ENCODE results near the gene SLC5A8. TPM values are rescaled to one million over a fixed set of nuclear protein-coding genes. Genes with fewer than 3 reads are reported as not detected.
"Not testable (repeated sequence)": the region's sequence is repeated elsewhere in the genome, so short reads cannot be mapped to it uniquely, and the experiment has no call there.

SLC5A8 gene
- total RNA-seq, 1 experiment from 2014 or later: not detected

DNA sequence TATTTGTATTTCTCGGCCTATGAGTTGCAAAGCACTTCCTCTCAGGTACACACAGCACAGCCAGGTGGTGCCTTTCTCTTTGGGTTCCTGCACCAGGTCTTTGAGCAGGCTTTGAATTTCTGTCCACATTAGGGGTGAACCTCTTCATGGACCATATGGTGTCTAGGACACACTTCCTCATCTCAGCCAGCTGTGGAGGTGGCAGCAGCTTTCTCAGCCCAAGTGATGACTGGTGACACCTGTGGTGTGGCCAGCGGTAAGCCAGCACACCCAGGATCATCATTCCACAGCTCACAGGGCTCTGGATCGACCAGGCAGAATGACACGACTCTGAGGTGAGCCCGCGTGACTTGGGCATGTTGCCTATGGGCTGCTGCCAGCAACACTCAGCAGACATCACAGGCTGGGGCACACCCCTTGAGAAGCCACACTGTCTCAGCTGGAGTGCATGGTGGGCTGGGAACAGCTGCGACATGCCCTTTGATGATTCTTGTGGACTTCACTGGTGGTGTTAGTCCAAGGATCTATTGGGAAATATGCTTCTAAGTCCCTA is 36.8 kb downstream of the SLC5A8 start:
- no peak for DNase-seq (ENCODE audit: extremely low read depth, low read depth)

DNA sequence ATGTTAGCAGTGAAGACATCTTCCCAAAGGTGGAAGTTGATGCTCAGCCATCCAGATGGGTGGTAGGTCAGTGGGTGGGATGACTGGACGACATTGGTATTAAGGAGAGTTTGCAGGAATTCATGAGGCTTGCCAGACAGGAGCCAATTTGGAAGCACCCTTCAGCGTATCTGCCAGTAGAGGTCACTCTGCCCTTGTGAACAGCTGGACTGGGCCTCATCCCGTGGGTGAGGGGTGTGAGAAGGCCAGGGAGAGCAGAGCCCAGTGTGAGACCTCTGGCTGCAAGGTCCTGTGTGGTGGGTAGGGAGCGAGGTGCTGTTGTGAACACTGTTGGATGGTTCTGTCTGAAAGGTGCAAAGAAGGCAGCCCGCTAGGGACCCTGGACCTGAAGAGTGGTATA is 37.7 kb downstream of the SLC5A8 start:
- DNase-seq (ENCODE audit: extremely low read depth, low read depth): no peak

DNA sequence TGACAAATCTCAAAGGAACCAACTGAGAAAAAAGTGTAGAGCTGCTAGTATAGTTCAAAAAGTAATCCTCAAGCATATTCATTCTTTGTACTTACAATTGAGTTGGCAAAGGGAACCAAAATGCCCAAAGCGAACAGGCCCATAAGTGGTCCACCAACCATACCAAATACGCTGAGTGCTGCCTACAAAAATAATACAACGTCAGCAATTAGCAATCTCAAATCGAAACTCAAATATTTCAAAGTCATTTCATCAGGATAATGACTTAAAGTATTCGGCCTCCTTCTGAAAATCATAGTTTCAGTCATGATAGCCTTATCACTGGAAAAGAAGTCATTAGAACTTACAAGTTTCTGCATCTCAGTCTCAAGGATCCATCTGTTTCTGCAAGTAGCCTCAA is 42.0 kb downstream of the SLC5A8 start:
- no peak for DNase-seq (ENCODE audit: extremely low read depth, low read depth)

DNA sequence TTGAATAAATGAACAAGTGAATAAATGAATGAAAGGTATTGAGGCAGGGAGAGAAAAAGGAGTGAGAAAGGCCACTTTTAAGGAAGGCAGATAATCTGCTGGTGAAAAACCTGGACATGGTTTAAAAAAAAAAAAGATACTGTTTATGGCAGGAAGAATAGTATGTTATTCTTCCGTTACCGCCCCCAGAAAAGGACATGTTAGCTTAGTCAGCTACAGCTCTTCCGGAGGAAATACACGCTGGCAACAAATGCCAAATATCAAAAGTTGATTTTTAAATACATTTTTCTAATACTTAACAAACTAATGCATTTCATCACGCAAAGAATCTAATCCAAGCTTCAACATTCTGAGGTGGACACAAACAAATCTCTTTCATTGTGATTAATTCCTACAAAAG is 43.2 kb downstream of the SLC5A8 start:
- no peak for DNase-seq (ENCODE audit: extremely low read depth, low read depth)

DNA sequence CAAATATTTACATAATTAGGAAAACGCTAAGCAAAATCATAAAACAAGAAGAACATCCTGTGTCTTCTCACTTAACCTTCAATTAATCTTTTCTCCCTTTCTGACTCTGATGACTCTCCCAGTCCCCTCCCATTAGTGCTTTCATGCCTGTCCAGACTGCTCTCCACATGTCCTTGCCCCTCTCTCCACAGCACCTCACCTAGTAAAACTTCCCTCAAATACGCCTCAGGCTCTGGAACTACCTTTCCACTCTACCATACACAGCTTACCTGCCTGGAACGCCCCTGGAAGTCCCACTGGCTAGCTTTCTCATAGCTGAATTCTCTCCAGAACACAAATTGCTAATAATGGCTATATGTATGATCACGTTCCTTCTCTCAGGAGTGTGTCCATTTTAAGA is 44.7 kb downstream of the SLC5A8 start:
- no peak for DNase-seq (ENCODE audit: extremely low read depth, low read depth)

DNA sequence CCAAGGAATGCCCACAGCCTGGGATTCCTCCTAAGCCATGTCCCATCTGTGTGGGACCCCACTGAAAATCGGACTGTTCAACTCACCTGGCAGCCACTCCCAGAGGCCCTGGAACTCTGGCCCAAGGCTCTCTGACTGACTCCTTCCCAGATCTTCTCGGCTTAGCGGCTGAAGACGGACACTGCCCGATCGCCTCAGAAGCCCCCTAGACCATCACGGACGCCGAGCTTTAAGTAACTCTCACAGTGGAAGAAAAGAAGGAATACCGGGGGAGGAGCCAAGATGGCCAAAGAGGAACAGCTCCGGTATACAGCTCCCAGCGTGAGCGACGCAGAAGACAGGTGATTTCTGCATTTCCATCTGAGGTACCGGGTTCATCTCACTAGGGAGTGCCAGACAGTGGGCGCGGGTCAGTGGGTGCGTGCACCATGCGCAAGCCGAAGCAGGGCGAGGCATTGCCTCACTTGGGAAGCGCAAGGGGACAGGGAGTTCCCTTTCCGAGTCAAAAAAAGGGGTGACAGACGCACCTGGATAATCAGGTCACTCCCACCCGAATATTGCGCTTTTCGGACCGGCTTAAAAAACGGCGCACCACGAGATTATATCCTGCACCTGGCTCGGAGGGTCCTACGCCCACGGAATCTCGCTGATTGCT is 64.1 kb downstream of the SLC5A8 start:
- DNase-seq (ENCODE audit: extremely low read depth, low read depth): not testable (repeated sequence)

DNA sequence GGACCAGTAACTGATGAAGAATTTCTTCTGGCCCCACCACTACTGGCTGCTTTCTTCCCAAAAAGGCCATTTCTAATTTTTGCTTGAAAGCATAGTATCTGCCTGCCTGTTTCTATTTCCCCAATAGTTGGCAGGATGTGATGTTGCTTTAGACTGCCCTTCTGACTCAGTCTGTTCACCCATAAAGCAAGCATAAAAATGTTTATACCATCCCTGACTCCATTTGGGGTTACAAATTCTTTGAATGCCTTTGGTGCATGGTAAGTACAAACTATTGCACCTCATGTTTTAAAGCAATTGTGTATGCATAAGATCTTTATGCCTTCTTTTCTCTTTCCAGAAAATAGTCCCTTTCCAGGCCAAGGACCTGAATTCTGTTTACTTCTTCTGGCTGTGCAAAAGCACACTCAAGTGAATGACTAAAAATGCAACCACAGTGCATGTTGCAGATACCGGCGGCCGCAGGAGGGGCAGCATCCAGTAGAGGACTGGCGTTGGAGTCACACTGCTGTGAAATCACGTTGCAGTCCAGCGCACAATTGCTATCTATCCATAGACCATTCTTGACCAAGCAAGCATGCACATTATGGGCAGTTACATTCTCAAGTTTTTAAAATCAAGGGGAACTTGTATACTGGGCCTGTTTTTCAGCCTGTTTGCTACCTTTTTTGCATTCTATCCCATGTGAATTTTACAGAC is 82.4 kb downstream of the SLC5A8 start:
- no peak for DNase-seq (ENCODE audit: extremely low read depth, low read depth)

DNA sequence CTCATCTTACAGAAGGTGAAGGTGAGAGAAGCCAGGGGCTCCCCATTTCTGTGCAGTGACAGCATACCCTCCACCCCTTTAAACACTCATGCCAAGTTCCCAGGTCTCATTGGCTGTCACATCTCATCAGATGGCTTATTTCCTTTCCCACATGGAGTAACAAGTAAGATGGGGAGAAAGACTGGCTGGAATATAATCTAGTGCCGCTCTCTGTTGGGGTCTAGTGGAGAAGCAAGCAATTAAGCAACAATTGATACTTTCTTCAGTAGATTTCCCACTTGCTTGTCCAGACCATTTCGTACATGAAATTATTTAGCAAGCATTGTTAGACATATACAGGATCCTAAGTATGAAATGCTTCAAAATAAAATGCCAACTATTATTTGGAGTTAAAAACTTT is 92.2 kb downstream of the SLC5A8 start:
- DNase-seq (ENCODE audit: extremely low read depth, low read depth): no peak

DNA sequence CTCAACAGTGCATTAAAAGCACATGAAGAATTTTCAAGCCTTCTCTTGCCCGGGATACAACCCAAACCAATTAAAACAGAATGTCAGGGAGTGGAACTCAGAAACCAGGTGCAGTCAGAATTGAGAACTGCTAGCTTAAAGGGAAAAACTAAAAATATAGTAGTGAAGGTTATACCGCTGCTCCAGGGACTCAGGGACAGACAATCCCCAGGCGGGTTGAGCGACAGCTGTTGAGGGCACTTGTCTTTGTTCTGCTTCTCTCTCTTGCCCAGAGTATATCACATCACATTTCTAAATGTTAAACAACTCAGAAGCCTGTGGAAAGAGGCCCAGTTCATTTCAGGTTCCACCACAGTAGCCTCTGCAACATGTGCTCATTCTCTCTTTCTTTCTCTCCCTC is 93.1 kb downstream of the SLC5A8 start:
- DNase-seq (ENCODE audit: extremely low read depth, low read depth): no peak

DNA sequence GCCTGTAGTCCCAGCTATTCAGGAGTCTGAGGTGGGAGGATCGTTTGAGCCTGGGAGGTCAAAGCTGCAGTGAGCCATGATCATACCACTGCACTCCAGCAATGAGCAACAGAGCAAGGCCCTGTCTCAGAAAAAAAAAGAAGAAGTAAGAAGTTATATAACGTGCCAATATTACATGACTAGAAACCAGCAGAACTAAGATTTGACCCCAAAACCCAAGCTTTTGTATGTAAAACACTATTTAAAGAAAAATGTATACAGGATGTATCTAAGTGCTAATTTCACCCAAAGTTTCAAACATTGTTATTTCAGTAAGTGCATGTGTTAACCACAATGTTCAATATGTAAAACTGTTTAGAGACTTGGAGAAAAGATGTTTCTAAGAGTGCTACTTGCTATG is 94.7 kb downstream of the SLC5A8 start:
- DNase-seq (ENCODE audit: extremely low read depth, low read depth): no peak

DNA sequence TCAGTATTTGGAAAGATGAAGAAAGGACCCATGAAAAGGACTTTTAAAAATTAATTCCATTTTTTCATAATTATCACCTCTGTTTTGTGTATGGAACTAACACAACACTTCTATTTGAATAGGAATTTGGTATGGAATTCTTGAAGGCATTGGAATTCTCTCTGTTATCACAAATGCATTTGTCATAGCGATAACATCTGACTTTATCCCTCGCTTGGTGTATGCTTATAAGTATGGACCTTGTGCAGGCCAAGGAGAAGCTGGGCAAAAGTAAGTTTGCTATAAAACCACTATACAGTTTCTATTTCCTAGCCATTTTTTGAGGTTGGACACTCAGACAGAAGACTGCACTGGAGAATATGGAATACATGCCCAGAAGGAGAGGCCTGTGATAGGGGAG is 98.6 kb downstream of the SLC5A8 start:
- DNase-seq (ENCODE audit: extremely low read depth, low read depth): no peak

DNA sequence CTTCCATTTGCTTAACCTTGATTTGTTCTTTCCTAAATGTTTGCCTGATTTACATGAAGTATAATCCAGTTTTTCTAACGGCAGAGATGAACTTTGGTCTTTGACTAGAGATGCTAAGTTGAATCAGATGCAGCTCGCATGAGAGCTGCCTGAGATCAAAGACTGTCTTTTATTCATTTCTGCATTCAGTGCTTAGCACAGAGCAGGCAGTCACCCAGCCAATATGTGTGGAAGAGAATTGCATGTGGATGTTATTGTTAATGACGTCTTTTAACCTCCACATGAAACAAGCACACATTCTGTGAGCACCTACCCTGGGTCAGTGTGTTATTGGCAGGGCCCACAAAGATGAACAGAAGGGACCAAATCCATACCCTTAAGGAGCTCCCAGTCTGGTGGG is 99.2 kb downstream of the SLC5A8 start:
- no peak for DNase-seq (ENCODE audit: extremely low read depth, low read depth)

DNA sequence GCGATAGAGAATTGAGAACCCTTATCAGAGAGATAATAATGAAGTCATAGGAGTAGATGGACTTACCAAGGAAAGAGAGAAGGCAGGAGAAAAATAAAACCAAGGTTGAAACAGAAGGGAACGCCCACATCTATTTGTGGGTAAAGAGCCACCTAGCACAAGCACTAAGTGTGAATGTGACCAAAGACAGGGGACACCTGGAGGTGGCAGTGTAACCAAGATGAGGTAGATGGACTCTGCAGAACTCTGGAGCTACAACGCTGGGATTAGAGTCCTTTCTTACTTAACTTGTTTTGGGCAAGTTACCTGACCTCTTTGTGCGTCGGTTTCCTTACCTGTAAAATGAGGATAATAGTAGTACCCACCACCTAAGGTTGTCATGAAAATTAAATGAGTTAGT is 101.9 kb downstream of the SLC5A8 start:
- DNase-seq (ENCODE audit: extremely low read depth, low read depth): no peak

DNA sequence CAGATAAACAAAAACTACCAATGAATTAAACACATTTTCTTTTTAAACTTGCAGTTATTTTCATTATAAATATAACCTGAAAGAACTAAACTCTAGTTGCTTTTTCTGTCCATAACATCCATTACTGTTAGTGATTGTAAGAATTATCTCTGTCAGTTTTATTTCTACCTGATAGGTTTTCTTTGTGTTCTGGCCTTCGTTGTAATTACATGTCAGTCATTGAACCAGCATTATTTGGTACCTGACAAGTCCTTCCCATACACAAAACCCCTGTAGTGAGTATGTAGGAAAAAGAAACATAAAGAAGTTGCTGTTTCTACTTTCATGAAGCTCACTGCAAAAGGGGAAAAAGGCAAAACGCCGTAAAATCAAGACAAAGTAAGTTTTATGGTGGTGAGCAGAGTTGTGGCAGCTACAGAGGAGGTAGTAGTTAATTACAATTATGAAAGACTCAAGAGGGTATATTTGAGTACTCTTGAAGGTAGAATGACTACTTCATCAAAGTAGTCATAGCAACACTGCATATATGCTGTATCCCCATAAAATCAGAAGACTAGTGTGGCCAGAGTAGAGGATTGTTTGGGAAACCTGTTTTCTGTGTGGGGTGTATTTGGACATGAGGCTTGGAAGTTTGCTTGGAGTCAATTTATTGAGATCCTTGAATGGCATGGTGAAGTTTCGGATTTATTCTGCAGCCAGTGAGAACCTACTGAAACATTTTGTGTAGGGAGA is 102.8 kb downstream of the SLC5A8 start:
- no peak for DNase-seq (ENCODE audit: extremely low read depth, low read depth)

Small RNA genes within 50 kb of the gene (small RNA-seq; reads per million reads assigned to genes)
- 0 reads per million in 2 experiments for gene RNU6-768P

Other genes starting within 250 kb of the SLC5A8 start
- 30.8 and 31.7 TPM in 2 replicates for gene UTP20, start 69.9 kb upstream of the SLC5A8 start, total RNA-seq (2014; rRNA removed; shearing (Covaris generic))
- gene ARL1, start 197.5 kb upstream of the SLC5A8 start, total RNA-seq (2014; rRNA removed; shearing (Covaris generic)): 86.9 and 90.1 TPM in 2 replicates

Data from NCI-H460 (cell line).